Parathyroid adenoma (tissue), 2 donors: ENCODE results near the gene STIM2.
A peak's percentile ranks its signal among the peaks of the same experiment; 100 is the strongest.

Experiments used
- H2AFZ ChIP-seq: fragments of 300-600 bp; sonication (generic); one replicate; pipeline ENCODE4 v1.7.0; 2017; ENCODE audit warnings: antibody characterized with exemption, mild to moderate bottlenecking
- H3K27ac ChIP-seq: fragments of 300-600 bp; sonication (generic); one replicate; pipeline ENCODE4 v1.7.0; 2017
- H3K27me3 ChIP-seq: fragments of 300-600 bp; sonication (generic); one replicate; pipeline ENCODE4 v1.7.0; 2017; ENCODE audit warnings: low read length; ENCODE audit not compliant: control insufficient read depth, insufficient read depth
- H3K36me3 ChIP-seq: fragments of 300-600 bp; sonication (generic); one replicate; pipeline ENCODE4 v1.7.0; 2017; ENCODE audit warnings: low read length; ENCODE audit not compliant: control insufficient read depth, insufficient read depth
- H3K4me1 ChIP-seq: fragments of 300-600 bp; sonication (generic); one replicate; pipeline ENCODE4 v1.7.0; 2017; ENCODE audit warnings: control low read depth
- H3K4me2 ChIP-seq: fragments of 300-600 bp; sonication (generic); one replicate; pipeline ENCODE4 v1.7.0; 2017; ENCODE audit warnings: low read length
- H3K4me3 ChIP-seq: fragments of 300-600 bp; sonication (generic); one replicate; pipeline ENCODE4 v1.7.0; 2017; ENCODE audit warnings: low read depth, low read length
- H3K79me2 ChIP-seq: fragments of 300-600 bp; sonication (generic); one replicate; pipeline ENCODE4 v1.7.0; 2017; ENCODE audit warnings: control low read depth
- H3K9ac ChIP-seq: fragments of 300-600 bp; sonication (generic); one replicate; pipeline ENCODE4 v1.7.0; 2017; ENCODE audit warnings: mild to moderate bottlenecking
- H3K9me3 ChIP-seq: fragments of 300-600 bp; sonication (generic); one replicate; pipeline ENCODE4 v1.7.0; 2017; ENCODE audit warnings: low read length; ENCODE audit not compliant: control insufficient read depth
- TF ChIP-seq, protein P1 (sequence below): fragments of 300-600 bp; sonication (generic); IDR thresholded peaks from one replicate; pipeline ENCODE4 v1.7.0; 2017; ENCODE audit warnings: antibody characterized with exemption, mild to moderate bottlenecking
- donor health status: primary hyperparathyroidism.

Gene STIM2

DNA sequence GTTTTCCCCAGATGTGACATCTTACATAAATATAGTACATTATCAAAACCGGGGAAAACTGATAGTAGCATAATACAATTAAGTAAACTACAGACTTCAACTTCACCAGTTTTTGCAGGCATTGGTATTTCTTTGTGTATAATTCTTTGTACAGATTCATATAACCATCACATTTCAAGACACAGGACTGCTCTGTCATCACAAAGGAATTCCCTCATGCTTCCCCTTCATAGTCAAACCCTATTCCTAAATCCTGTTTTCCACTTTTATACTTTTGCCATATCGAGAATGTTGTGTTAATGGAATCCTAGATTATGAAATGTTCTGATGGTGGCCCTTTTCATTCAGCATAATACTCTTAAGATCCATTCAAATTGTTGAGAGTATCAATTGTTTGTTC is 36.0 kb downstream of the STIM2 start:
- Histone ChIP-seq H3K36me3 (no peaks in the 10 kb centered on the region), H3K9me3 (no peaks in the 10 kb centered on the region), H3K79me2 (no peaks in the 10 kb centered on the region), H3K4me2 (no peak overlapping the region), H3K4me3 (no peak overlapping the region), H3K27ac (no peak overlapping the region), H3K27me3 (no peaks in the 10 kb centered on the region), H2AFZ (no peak overlapping the region), H3K9ac (no peak overlapping the region), H3K4me1 (no peaks in the 10 kb centered on the region)
- TF ChIP-seq, protein P1, sequence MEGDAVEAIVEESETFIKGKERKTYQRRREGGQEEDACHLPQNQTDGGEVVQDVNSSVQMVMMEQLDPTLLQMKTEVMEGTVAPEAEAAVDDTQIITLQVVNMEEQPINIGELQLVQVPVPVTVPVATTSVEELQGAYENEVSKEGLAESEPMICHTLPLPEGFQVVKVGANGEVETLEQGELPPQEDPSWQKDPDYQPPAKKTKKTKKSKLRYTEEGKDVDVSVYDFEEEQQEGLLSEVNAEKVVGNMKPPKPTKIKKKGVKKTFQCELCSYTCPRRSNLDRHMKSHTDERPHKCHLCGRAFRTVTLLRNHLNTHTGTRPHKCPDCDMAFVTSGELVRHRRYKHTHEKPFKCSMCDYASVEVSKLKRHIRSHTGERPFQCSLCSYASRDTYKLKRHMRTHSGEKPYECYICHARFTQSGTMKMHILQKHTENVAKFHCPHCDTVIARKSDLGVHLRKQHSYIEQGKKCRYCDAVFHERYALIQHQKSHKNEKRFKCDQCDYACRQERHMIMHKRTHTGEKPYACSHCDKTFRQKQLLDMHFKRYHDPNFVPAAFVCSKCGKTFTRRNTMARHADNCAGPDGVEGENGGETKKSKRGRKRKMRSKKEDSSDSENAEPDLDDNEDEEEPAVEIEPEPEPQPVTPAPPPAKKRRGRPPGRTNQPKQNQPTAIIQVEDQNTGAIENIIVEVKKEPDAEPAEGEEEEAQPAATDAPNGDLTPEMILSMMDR: no peak

DNA sequence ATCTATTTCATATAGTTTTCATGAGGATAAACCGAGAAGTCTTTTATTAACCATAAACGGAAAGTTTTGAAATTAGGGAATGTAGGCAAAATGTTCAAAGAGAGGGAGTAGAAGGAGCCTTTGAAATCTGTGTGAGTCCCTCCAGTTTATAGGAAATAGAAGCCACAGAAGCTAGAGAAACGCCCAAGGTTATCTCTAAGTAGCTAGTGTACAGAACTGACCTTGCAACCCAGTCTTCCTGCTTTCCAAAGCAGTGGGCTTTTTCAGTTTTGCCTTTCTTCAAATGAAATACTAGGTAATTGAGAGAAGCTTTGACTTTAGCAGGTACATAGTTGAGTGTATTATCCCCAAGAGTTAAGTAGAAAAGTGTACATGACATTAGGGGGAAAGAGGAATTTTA is 39.4 kb downstream of the STIM2 start:
- TF ChIP-seq, protein P1: no peak
- Histone ChIP-seq H3K36me3 (no peaks in the 10 kb centered on the region), H3K9me3 (no peaks in the 10 kb centered on the region), H3K27ac (no peak overlapping the region), H3K4me1 (no peaks in the 10 kb centered on the region), H3K79me2 (peaks cover 5% of the 10 kb centered on the region), H3K4me2 (no peak overlapping the region), H3K4me3 (no peak overlapping the region), H3K27me3 (no peaks in the 10 kb centered on the region), H3K9ac (no peak overlapping the region), H2AFZ (no peak overlapping the region)

DNA sequence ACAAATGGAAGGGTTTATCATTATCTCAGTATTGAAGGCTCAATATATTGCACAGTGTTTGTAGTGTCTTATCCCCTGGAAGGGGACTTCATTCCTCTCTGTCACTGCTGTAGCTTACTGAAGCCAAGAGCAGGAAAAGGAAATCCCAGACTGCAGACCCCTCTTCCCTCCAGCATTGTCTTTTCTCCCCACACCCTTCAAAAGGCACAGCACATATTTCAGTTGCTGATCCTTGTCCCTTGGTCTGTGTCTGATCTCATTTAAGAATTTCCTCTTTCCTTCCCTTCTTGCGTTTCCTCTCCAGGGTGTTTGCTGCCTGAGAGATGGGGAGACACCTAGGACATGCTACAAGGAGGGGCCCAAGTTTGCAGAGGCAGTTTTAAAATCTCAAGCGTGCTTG is 40.1 kb downstream of the STIM2 start:
- Histone ChIP-seq H3K9me3 (no peaks in the 10 kb centered on the region), H3K27me3 (no peaks in the 10 kb centered on the region), H3K79me2 (peaks cover 5% of the 10 kb centered on the region), H3K4me3 (no peak overlapping the region), H2AFZ (no peak overlapping the region), H3K36me3 (no peaks in the 10 kb centered on the region), H3K9ac (no peak overlapping the region), H3K4me2 (no peak overlapping the region), H3K4me1 (no peaks in the 10 kb centered on the region), H3K27ac (no peak overlapping the region)
- TF ChIP-seq, protein P1: no peak

DNA sequence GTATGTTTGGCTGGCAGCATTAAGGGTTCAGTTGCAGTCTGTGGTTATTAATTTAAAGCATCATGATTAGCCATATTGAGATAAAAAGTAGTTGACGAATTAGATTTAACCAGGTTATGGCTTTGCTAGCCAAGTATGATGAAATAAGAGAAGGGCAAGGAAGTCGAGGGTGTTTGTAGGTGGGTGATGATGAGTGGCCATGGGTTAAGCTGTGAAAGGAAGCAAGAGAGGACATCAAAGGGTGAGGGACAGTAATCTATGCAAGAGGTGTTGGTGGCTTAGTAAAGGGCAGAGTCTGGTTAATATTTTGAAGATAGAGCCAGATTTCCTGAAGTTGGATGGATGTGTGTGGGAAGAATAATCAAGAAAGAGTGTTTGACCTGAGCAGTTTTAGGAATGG is 44.5 kb downstream of the STIM2 start:
- H3K27ac ChIP-seq: no peak overlapping the region
- peaks cover 5% of the 10 kb centered on the region for H3K79me2 ChIP-seq
- H2AFZ ChIP-seq: no peak overlapping the region
- H3K9ac ChIP-seq: no peak overlapping the region
- H3K4me3 ChIP-seq: no peak overlapping the region
- no peaks in the 10 kb centered on the region for H3K4me1 ChIP-seq
- H3K36me3 ChIP-seq: no peaks in the 10 kb centered on the region
- no peak overlapping the region for H3K4me2 ChIP-seq
- no peaks in the 10 kb centered on the region for H3K9me3 ChIP-seq
- TF ChIP-seq, protein P1: no peak
- H3K27me3 ChIP-seq: no peaks in the 10 kb centered on the region

DNA sequence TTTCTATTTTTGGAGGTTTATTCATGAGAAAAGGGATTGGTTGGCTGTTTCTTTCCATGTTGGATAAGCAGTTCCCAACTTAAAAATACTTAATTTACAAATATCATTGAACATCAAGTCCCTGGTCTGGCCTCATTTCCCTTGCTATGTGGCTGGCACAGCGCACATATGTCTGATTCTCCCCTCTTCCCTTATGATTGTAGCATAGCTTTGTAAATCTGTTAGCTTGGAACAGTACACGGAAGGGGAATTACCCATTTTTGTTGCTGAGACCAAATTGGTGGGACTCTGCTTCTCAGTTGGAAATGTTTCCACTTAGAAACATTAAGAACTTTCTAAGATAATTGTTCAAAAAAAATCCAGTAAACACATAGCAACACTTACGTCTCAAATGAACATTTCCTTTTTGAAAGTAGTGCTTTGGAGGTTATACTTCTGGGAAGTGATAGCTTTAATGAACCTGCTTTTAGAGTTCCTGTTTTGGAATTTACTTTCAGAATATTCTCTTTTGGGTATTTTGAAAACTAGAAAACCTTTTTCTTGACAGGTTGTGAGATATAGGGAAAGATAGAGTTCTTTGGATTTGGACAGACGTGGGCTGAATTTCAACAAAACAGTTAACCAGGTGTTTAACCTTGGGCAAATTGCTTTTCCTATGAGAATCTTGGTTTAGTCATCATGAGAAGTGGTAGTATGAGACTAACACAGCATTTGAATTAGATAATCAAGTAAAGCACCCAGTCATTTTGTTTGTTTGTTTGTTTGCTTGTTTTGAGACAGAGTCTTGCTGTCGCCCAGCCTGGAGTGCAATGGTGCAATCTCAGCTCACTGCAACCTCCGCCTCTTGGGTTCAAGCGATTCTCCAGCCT is 47.3 kb downstream of the STIM2 start:
- TF ChIP-seq, protein P1: no peak
- Histone ChIP-seq H3K9me3 (no peaks in the 10 kb centered on the region), H2AFZ (no peak overlapping the region), H3K4me2 (no peak overlapping the region), H3K9ac (no peak overlapping the region), H3K79me2 (no peaks in the 10 kb centered on the region), H3K27me3 (no peaks in the 10 kb centered on the region), H3K27ac (peak overlapping the region; percentile 35), H3K4me3 (no peak overlapping the region), H3K4me1 (no peaks in the 10 kb centered on the region), H3K36me3 (no peaks in the 10 kb centered on the region)
